LNCAP (cell line): ENCODE data around the gene DNAH3.

Experiments
- CTCF ChIP-seq: fragments of 450-650 bp; IDR thresholded peaks from 2 replicates; pipeline ENCODE4 v1.5.1; 2017; ENCODE audit warnings: mild to moderate bottlenecking

The DNAH3 gene

DNA sequence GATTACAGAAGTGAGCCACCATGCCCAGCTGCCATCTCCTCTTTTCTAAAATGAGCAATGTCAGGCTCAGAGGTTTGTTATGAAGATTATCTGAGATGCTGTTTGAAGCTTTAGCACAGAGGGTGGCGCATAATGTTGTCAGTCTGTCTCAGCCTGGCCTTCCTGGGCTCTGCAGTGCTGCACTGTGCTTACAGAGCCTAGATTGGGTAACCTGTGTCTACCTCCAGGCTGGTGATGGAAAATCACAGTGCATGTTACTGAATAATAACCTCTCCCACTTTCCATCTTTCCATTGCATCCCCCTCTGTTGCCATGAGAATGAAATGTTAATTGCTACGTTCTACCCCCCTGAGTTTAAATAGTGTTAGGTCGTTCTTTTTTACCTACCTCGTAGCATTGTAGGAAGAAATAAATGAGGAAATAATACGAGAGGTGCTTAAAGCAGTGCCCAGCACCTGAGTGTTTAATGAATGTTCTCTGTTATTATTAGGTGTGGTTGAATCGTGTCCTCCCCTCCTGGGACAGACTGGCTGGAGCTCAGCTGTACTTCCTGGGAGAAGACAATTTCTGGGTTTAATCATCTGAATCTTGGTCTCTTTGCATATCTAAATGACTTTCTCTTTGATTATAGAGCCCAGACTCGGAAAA lies 14.0 kb upstream of the DNAH3 start:
- no peak for TF ChIP-seq CTCF

- TF ChIP-seq CTCF, result no peak
Observed at GRCh38 chr16:21163576-21163975, 12.9 kb upstream of the DNAH3 start.

- TF ChIP-seq CTCF, result no peak
Observed at GRCh38 chr16:21162661-21163151, 12.1 kb upstream of the DNAH3 start.

DNA sequence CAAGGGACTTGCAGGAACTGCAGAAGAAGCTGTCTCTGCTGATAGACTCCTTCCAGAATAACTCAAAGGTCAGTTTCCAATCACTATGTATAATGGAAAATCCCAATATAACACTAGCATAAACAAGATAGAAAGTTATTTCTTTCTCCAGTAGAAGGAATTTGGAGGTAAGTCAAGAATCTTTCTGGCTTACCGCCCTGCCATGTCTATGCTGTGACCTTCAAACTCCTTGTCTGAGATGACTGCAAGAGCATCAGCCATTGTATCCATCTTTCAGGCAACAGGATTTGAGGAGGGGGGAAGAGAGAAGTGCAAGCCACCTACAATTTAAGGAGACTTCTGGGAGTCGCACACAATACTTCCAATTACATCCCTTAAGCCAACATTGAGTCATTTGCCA lies 10.6 kb upstream of the DNAH3 start:
- TF ChIP-seq CTCF, result no peak

DNA sequence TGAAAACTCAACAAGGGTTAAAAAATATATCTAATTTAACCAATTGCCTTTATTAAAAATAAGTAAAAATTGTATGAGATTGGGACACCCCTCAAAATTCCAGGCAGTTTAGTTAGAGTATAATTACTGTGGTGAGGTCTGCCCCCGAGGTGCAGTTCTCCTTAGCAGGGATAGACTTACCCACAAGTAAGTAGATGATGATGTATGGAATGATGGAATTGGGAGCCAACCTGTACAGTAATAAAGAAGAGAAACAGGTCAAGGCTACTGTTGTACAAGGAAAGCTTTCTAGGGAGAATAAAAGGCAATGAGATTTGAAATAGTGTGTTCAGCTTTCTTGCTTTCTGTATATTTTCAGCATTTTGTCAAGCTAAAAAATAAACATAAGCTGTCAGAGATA lies 9.6 kb upstream of the DNAH3 start:
- TF ChIP-seq CTCF, result no peak

DNA sequence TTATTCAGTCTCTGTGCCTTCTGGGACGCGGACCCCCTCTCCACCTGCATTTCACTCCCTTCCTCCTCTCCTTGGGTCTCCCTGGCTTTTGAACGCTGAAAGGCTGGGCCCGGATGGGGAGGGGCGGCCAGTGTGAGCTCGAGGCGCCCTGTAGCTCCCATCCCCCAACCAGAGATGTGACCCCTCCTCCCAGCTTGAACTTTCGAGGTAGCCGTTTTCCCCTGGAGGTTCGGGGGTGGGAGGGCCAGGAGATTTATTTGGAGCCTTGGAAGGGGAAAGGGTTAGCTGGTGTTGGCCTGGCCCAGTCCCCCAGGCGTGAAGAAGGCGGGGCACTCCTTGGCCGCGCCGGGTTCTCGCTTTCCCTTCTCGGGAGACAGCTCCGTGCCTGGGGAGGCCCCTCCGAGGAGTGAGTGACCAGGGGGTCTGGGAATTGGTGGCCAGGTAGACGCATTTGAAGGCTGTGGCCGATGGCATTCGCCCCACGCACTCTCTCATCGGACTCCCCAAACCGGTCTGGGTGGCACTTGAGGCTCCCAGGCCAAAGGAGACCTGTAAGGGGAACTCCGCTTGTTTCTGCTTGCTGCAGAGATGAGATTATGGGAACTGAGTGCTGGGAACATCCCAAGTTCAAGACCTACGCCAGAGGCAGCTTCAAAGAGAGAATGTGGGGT lies 8.8 kb upstream of the DNAH3 start:
- no peak for TF ChIP-seq CTCF

DNA sequence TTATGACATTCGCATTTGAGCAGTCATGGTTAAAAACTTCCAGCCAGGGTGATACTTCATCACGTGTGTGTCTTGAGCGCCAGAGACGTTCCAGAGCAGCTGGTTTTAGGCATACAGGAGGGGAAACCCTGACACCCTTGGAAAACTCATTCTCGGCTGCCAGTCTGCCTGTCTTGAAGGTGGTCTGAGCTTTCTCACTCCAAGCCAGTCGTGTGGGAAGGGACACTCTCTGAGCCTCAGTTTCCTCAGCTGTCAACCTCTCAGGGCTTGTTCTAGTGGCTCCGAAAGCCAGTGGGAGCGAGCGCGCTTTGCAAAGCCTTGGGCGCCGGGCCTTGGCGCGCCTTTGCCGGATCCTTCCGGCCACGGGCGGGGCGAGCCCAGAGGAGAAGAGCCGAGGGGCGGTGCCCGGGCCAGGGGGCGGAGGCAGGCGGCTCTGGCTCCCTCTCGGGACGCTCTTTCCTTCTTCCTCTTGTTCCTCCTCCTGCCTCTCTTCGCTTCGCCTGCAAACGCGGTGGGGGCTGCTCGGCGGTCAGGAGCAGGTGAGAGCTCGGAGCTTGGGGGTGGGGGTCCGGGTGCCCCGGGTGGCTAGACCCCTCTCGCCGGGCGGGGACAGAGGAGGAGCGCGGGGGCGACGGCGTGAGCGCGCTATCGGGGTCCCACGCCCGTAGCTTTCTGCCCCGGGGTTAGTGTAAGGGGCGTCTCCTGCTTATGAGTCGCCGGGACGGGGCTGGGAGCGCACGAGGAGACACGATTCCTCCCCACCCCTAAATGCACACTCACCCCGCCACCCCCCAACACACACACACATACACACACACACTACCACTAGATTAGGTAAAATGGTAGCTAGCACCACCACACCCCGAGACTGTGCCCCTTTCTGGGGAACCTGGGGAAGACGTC lies 7.8 kb upstream of the DNAH3 start, which contains the start of gene LDAF1:
Gene LDAF1, plus strand, starts transcription at position 467 of the 903 bp plus-strand sequence. CDS start 2,509 bp downstream, outside the sequence.
- TF ChIP-seq CTCF, result no peak
